LNCaP clone FGC (cell line): Measurements from ENCODE around the gene C1orf159.

Experiments
- DNase-seq: peaks from one replicate; pipeline ENCODE4 v3.0.0-alpha.2; 2011; ENCODE audit warnings: low read depth
- H3K4me3 ChIP-seq: 2 replicates; pipeline ENCODE4 v1.5.1; 2011; ENCODE audit warnings: mild to moderate bottlenecking, low read depth, low read length, control low read depth
- TF ChIP-seq, protein P1 (sequence below): IDR thresholded peaks from 2 replicates; pipeline ENCODE4 v1.5.1; 2012; ENCODE audit warnings: mild to moderate bottlenecking; ENCODE audit not compliant: control insufficient read depth, insufficient read depth; ENCODE audit errors: extremely low read depth

The C1orf159 gene

DNA sequence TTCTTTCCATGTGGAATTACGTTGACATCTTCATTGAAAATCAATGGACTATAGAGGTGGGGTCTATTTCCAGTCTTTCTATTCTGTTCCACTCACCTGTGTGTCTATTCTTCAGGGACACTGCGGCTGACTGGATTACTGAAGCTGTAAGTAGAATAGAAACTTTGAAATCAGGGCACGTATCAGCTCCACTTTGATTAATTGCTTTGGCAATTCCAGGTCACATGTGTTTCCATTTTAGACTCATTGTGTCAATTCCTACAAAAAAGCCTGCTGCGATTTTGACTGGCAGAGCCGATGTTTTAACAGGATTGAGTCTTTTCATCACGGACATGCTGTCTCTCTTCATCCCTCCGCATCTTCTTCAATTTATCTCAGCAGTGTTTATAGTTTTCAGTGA, 20.9 kb downstream of the C1orf159 start:
- DNase-seq = no peak
- H3K4me3 ChIP-seq = no peak overlapping the region
- TF ChIP-seq, protein P1, sequence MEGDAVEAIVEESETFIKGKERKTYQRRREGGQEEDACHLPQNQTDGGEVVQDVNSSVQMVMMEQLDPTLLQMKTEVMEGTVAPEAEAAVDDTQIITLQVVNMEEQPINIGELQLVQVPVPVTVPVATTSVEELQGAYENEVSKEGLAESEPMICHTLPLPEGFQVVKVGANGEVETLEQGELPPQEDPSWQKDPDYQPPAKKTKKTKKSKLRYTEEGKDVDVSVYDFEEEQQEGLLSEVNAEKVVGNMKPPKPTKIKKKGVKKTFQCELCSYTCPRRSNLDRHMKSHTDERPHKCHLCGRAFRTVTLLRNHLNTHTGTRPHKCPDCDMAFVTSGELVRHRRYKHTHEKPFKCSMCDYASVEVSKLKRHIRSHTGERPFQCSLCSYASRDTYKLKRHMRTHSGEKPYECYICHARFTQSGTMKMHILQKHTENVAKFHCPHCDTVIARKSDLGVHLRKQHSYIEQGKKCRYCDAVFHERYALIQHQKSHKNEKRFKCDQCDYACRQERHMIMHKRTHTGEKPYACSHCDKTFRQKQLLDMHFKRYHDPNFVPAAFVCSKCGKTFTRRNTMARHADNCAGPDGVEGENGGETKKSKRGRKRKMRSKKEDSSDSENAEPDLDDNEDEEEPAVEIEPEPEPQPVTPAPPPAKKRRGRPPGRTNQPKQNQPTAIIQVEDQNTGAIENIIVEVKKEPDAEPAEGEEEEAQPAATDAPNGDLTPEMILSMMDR = no peak

DNA sequence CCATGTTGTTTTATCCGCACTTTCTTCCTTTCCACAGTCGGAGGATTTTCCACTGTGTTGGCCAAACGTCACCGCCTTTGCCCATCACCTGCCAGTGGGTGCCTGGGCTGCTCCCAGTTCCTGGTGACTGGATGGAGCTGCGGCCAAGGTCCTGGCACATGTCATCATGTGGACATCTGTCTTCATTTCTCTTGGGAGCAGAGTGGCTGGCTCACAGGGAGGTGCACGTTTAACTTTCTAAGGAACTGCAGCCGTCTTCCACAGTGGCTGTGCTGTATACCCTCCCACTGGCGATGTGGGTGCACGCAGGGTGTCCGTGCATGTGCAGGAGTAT, 22.3 kb downstream of the C1orf159 start:
- TF ChIP-seq, protein P1 = no peak
- H3K4me3 ChIP-seq = no peak overlapping the region
- DNase-seq = no peak

DNA sequence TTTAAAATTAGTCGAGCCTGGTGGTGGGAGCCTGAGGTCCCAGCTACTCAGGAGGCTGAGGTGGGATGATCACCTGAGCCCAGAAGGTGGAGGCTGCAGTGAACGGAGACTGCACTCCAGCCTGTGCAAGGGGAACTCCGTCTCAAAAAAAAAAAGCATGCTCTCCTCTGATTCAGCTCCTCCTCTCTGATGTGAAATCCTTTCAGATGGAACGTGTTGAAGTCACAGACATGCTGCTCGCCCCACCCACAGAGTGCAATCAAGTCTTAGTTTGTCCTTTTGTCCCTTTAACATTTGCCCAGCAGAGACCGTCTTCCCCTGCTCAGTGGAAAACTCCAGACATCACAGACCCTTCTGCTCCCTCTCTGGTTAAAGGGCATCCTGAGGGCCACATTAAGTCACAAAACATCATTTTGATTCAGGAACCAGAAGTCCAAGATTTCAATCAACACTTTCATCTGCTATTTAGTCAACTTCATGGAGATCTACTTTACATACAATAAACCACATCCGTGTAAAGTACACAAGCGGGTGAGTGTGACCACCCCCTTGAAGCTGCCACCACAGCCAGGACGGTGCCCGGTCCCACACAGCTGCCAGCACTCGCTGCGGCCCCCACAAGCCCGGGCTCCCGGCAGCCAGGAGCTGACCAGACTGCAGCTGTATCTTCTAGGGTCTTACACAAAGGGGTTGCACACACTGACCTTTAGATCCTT, 22.8 kb downstream of the C1orf159 start:
- no peak overlapping the region for H3K4me3 ChIP-seq
- TF ChIP-seq, protein P1 = no peak
- no peak for DNase-seq

DNA sequence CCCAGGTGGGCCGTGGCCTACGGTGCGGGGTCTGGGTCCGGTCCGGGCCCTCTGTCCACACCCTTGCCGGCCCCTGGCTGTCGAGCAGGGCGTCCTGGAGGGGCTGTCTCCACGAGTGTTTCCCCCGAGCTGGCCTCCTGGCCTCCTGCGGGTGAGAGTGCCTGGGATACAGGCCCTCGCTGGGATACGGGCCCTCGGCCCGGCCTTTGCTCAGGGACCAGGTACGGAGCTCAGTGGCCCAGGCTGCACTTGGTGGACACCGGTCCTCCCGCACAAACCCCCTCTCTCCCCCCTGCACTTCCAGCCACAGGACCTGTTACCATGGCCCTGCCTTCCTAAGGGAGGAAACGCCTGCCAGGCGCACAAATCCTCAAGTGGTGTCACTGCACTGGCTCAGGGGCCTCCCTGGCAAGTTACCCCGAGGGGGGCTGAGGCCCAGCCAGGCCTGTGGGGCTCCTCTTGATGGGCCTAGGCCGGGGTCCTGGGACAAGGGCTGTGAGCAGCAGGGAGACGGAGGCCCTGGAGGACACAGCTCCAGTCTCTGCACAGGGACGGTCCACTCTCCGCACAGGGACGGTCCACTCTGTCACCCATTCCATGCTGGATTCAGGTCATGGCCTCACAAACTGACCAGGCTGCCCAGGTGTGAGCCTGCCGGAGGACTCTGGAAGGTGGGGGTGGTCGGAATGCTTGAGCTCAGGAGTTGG, 23.6 kb downstream of the C1orf159 start:
- no peak for DNase-seq
- TF ChIP-seq, protein P1 = no peak
- no peak overlapping the region for H3K4me3 ChIP-seq

DNA sequence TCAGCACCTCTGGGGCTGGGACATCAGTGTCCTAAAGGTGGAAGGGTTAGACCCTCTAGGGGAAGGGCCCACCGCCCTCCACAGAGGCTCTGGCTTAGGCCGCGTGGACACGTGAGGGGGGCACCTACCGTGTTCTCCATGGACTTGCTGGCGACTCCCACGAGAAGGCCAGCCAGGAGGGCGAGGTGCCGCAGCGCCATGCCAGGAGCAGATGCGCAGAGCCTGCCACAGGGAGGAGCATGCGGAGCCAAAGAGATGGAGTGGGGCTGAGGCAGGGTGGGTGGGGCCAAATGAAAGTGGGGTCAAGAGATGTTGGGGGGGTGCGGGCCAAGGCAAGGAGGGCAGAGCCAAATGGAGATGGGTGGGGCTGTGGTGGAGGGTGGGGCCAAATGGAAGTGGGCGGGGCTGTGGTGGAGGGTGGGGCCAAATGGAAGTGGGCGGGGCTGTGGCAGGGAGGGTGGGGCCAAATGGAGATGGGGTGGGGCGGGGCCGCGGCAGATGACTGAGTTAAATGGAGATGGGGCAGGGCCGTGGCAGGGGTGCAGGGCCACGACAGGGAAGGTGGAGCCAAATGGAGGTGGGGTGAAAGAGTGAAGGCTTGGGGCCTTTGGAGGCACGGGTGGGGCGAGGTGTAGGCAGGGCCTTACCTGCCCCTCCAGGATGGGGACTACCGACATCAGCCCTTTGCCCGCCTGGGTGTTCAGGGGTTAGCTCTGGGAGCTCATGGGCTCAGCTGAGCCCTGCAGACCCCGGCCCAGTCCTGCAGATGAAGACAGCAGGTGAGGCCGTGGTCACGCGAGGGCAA, 24.3 kb downstream of the C1orf159 start:
- TF ChIP-seq, protein P1 = no peak
- no peak overlapping the region for H3K4me3 ChIP-seq
- no peak for DNase-seq

DNA sequence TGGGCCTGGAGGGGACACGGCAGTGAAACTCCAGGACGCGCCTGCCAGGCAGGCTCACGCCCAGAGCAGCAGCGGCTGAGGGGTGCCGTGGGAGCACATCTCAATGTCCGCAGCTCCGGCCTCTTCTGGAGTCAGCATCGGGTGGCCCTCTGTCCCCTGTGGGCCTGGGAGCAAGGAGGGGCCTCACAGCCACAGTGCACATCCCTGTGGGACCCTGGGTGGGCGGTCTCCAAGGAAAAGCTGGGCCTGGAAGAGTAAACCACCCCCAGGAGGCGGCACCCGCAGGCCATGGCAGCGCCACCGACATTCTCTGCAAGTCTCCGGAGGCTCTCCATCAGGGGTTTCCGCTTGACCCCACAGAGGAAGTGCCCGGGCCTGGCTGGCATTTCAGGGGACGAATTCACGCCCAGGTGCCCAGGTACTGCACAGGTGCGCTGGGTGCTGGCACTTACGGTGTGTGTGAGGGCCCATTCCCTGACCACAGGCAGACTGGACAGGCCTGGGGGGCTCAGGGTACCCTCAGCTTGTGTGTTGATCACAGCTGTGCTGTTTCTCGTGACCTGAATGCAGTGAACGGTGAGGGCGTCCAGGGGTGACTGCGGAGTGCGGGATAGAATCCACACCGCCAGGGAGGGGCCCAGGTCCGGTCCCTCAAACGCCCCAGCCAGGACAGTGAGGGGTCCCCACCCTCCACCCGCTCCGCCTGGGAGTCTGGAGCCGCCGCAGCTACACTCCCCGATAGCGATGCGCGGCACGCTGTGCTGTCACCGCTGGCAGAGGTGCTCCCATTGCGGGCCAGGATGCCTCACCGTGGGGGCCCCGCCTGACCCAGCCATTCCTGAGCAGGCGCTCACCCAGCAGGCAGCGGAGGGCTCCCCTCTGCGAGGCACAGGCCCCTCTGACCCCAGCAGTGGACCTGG, 25.2 kb downstream of the C1orf159 start:
- DNase-seq = no peak
- no peak overlapping the region for H3K4me3 ChIP-seq
- TF ChIP-seq, protein P1 = no peak
